Panc1 (cell line): Measurements from ENCODE around the gene GAL3ST2. TPM values are rescaled to one million over a fixed set of nuclear protein-coding genes. Genes with fewer than 3 reads are reported as not detected.

Experiments
- ATAC-seq: fragments of 200-7000 bp; cut with Tn5 transposase; 2 replicates; pipeline ENCODE4 v1.9.1; 2020; ENCODE audit warnings: mild to moderate bottlenecking, moderate library complexity
- BruUV-seq: library from RNA; stranded (reverse); fragments of 400-500 nt; replicated peaks from 2 replicates; lab custom pipeline; 2021; lab: Mats Ljungman, UMichigan
- CTCF ChIA-PET: fragments of 300-600 bp; sonication (Branson Sonifier 250); formaldehyde crosslinking; loops from one replicate; lab custom pipeline; 2022; ENCODE audit warnings: antibody characterized with exemption; lab: Charles Lee
- POLR2A ChIA-PET: fragments of 300-600 bp; sonication (Branson Sonifier 250); formaldehyde crosslinking; loops from one replicate; lab custom pipeline; 2022; ENCODE audit warnings: antibody characterized with exemption; lab: Charles Lee
- DNase-seq: peaks from one replicate; pipeline ENCODE4 v3.0.0-alpha.2; 2010; ENCODE audit warnings: low read depth, low spot score
- H3K27ac ChIP-seq: 2 replicates; pipeline ENCODE4 v1.5.1; 2011; ENCODE audit warnings: mild to moderate bottlenecking, low read length, inconsistent platforms
- H3K27me3 ChIP-seq: fragments of 200-500 bp; sonication (Bioruptor generic); 2 replicates; pipeline ENCODE4 v1.6.0; 2014; ENCODE audit warnings: low read length, inconsistent platforms; ENCODE audit not compliant: control insufficient read depth, insufficient read depth
- H3K36me3 ChIP-seq: fragments of 200-500 bp; sonication (Bioruptor generic); 2 replicates; pipeline ENCODE4 v1.5.1; 2014; ENCODE audit warnings: inconsistent platforms, mild to moderate bottlenecking, low read length, moderate library complexity; ENCODE audit not compliant: control insufficient read depth, insufficient read depth
- H3K4me1 ChIP-seq: 2 replicates; pipeline ENCODE4 v1.5.1; 2011; ENCODE audit warnings: inconsistent platforms, mild to moderate bottlenecking, low read length, moderate library complexity; ENCODE audit not compliant: control insufficient read depth, insufficient read depth
- H3K4me3 ChIP-seq, 2 experiments: 2 replicates each; pipeline ENCODE4 v1.5.1; 2011 to 2012; ENCODE audit warnings: low read depth in 2 of 2, low read length in 2 of 2, mild to moderate bottlenecking in 2 of 2, inconsistent platforms in 1 of 2, moderate library complexity in 1 of 2
- H3K9me3 ChIP-seq: fragments of 200-500 bp; sonication (Bioruptor generic); 2 replicates; pipeline ENCODE4 v1.5.1; 2014; ENCODE audit warnings: low read depth, mild to moderate bottlenecking, inconsistent platforms, low read length, moderate library complexity; ENCODE audit not compliant: control insufficient read depth, insufficient read depth
- POLR2AphosphoS5 ChIP-seq: IDR thresholded peaks from 2 replicates; pipeline ENCODE4 v1.6.1; 2012; ENCODE audit warnings: mild to moderate bottlenecking, low read depth, low read length, moderate library complexity
- SIN3A ChIP-seq: IDR thresholded peaks from 2 replicates; pipeline ENCODE4 v1.6.1; 2012; ENCODE audit warnings: low read depth, mild to moderate bottlenecking, low read length, moderate library complexity, borderline replicate concordance; ENCODE audit not compliant: insufficient read depth
- TCF7L2 ChIP-seq: IDR thresholded peaks from 2 replicates; pipeline ENCODE4 v1.6.1; 2011; ENCODE audit warnings: mild to moderate bottlenecking, low read depth, low read length, inconsistent platforms
- in situ Hi-C: cut with HindIII; loops from 2 replicates; pipeline ENCODE4 v1.10.0; 2016; ENCODE audit warnings: low sequenced_read_pairs, low pct_unique_long_range_greater_than_20kb
- intact Hi-C: fragments of 100-400 bp; cut with micrococcal nuclease; formaldehyde crosslinking; loops from one replicate; pipeline ENCODE4 v1.10.0; 2022; ENCODE audit not compliant: unreplicated experiment
- total RNA-seq: library from RNA; stranded (reverse); gene quantifications from one replicate; pipeline ENCODE4 v1.2.1, GENCODE V29; 2021; ENCODE audit not compliant: unreplicated experiment
- TF ChIP-seq, protein P1 (sequence below), 2 experiments: IDR thresholded peaks; 2 replicates each; pipeline ENCODE4 v1.6.1; 2011 to 2012; ENCODE audit warnings: low read depth in 2 of 2, control low read depth in 1 of 2, low read length in 1 of 2, mild to moderate bottlenecking in 1 of 2, moderate library complexity in 1 of 2; ENCODE audit not compliant: insufficient read depth in 1 of 2
- TF ChIP-seq, protein P2 (sequence below): fragments of 450-650 bp; IDR thresholded peaks from 2 replicates; pipeline ENCODE4 v1.5.1; 2017; ENCODE audit warnings: mild to moderate bottlenecking

The GAL3ST2 gene
- total RNA-seq, 1 experiment from 2014 or later, result 1.6 TPM

DNA sequence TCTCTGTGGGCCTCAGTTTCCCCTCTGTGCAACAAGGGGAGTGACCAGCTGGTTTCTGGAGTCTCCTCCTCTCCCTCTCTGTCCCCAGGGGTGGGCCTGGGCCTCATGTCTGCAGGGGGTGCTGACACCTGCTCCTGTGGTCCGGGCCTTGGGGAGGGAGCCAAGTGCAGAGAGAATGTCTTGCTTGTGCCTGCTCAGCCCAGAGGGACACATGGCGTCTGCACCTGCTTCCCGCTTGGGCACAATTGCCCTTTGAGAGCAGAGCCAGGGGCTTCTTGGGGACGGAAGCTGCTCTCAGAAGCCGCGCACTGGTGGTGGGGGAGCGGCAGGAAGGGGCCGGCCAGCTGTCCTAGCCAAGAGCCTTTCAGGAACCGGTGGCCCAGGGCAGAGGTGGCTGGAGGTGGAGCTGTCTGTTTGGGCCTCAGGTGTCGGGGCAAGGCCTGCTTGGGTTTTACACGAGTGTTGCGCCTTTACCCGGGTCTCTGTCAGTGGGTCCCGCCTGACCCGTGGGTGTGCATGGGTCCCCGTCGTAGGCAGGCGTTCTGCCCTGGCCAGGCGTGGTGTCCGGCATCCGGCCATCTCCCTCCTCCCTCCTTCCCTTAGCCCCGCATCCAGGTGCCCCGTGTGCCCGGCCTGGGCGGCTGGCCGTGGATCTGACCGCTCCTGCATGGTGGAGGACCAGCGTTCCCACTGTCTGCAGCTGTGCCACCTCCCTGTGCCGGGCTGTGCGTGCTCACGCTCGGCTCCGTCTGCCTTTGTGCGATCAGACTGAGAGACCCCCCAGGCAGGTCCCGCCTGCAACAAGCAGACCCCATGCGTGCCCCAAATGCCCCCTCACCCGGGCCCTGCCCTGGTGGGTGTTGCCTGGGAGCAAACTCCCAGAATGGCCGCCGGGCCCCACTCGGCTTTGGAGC is 36.4 kb downstream of the GAL3ST2 start:
- H3K36me3 ChIP-seq, result no peaks in the 10 kb centered on the region
- intact Hi-C loops, result no loop called here
- no peak overlapping the region for H3K27ac ChIP-seq
- DNase-seq, result no peak
- H3K27me3 ChIP-seq, result no peaks in the 10 kb centered on the region
- CTCF ChIA-PET, result no interaction called here
- peaks cover 16% of the 10 kb centered on the region for H3K4me1 ChIP-seq
- no peak overlapping the region for H3K4me3 ChIP-seq
- TF ChIP-seq, protein P1, sequence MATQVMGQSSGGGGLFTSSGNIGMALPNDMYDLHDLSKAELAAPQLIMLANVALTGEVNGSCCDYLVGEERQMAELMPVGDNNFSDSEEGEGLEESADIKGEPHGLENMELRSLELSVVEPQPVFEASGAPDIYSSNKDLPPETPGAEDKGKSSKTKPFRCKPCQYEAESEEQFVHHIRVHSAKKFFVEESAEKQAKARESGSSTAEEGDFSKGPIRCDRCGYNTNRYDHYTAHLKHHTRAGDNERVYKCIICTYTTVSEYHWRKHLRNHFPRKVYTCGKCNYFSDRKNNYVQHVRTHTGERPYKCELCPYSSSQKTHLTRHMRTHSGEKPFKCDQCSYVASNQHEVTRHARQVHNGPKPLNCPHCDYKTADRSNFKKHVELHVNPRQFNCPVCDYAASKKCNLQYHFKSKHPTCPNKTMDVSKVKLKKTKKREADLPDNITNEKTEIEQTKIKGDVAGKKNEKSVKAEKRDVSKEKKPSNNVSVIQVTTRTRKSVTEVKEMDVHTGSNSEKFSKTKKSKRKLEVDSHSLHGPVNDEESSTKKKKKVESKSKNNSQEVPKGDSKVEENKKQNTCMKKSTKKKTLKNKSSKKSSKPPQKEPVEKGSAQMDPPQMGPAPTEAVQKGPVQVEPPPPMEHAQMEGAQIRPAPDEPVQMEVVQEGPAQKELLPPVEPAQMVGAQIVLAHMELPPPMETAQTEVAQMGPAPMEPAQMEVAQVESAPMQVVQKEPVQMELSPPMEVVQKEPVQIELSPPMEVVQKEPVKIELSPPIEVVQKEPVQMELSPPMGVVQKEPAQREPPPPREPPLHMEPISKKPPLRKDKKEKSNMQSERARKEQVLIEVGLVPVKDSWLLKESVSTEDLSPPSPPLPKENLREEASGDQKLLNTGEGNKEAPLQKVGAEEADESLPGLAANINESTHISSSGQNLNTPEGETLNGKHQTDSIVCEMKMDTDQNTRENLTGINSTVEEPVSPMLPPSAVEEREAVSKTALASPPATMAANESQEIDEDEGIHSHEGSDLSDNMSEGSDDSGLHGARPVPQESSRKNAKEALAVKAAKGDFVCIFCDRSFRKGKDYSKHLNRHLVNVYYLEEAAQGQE (IDR thresholded peaks at IDR 0.05; ENCODE audit: insufficient read depth in 1 of 2, low read depth in 2 of 2, low read length in 1 of 2), result no peak
- TF ChIP-seq, protein P2, sequence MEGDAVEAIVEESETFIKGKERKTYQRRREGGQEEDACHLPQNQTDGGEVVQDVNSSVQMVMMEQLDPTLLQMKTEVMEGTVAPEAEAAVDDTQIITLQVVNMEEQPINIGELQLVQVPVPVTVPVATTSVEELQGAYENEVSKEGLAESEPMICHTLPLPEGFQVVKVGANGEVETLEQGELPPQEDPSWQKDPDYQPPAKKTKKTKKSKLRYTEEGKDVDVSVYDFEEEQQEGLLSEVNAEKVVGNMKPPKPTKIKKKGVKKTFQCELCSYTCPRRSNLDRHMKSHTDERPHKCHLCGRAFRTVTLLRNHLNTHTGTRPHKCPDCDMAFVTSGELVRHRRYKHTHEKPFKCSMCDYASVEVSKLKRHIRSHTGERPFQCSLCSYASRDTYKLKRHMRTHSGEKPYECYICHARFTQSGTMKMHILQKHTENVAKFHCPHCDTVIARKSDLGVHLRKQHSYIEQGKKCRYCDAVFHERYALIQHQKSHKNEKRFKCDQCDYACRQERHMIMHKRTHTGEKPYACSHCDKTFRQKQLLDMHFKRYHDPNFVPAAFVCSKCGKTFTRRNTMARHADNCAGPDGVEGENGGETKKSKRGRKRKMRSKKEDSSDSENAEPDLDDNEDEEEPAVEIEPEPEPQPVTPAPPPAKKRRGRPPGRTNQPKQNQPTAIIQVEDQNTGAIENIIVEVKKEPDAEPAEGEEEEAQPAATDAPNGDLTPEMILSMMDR, result no peak
- TF ChIP-seq POLR2AphosphoS5, result no peak
- TF ChIP-seq TCF7L2, result no peak
- TF ChIP-seq SIN3A, result no peak
- POLR2A ChIA-PET, result interaction anchor here (0.5 kb wide), 1 partner anchor 27 kb away, joined by 3 read pairs; no protein-coding TSS in a partner anchor
- no TSS peak for BruUV-seq
- no peak for ATAC-seq
- H3K9me3 ChIP-seq, result no peaks in the 10 kb centered on the region
- in situ Hi-C loops, result no loop called here

DNA sequence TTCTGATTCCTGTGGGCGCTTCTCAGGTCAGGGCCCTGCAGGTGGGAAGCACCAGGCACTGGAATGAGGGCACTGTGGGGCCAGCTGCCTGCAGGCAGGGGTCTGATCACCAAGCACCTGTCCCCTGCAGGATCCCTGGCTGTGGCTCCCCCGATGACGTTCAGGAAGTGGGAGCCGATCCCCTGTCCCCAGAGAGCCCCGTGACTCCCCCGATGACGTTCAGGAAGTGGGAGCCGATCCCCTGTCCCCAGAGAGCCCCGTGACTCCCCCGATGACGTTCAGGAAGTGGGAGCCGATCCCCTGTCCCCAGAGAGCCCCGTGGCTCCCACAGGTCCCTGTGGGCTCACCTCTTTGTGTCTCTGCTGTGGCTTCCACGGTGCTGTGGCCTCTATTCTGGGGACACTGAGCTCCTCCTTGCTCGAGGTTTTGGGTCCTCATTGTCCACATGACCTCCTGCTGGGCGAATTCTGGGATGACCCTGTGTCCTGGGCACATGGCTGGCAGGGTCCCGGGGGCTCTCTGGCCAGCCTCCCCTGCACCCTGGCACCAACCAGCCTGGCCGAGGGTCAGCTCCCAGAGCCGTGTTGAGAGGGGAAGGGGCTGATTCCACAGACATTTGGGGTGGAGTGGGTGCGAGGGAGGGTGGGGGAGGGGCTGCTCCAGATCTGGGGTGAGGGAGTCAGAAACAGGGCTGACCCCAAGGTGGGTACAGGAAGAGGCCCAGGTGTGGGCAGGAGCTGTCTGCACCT is 37.2 kb downstream of the GAL3ST2 start:
- BruUV-seq, result no TSS peak
- H3K4me3 ChIP-seq, result no peak overlapping the region
- no peak for ATAC-seq
- no peaks in the 10 kb centered on the region for H3K9me3 ChIP-seq
- H3K4me1 ChIP-seq, result peaks cover 10% of the 10 kb centered on the region
- H3K27me3 ChIP-seq, result no peaks in the 10 kb centered on the region
- TF ChIP-seq, protein P2, result no peak
- TF ChIP-seq, protein P1 (IDR thresholded peaks at IDR 0.05; ENCODE audit: insufficient read depth in 1 of 2, low read depth in 2 of 2, low read length in 1 of 2), result no peak
- no peak for TF ChIP-seq SIN3A
- no peak for TF ChIP-seq POLR2AphosphoS5
- TF ChIP-seq TCF7L2, result no peak
- no peak overlapping the region for H3K27ac ChIP-seq
- ChIA-PET CTCF (interaction anchor here (0.7 kb wide), 1 partner anchor 118 kb away, joined by 4 read pairs; no protein-coding TSS in a partner anchor), POLR2A (interaction anchor here (0.5 kb wide), 1 partner anchor 28 kb away, joined by 3 read pairs; no protein-coding TSS in a partner anchor)
- DNase-seq, result no peak
- in situ Hi-C loops (no loop called here), intact Hi-C loops (no loop called here)
- H3K36me3 ChIP-seq, result no peaks in the 10 kb centered on the region
